Naive thymus-derived CD8-positive, alpha-beta T cell (primary cell): ENCODE measurements around the gene TMEM132C. TPM values are rescaled to one million over a fixed set of nuclear protein-coding genes. Genes with fewer than 3 reads are reported as not detected.
"Not testable (repeated sequence)": the region's sequence is repeated elsewhere in the genome, so short reads cannot be mapped to it uniquely, and the experiment has no call there.

Experiments
- ATAC-seq, 2 donors: fragments of 150-1000 bp; cut with Tn5 transposase in 1 of 2; sonication (Bioruptor Pico), chemical (Tn5 transposase) in 1 of 2; 1 replicate in 1 of 2; 2 replicates in 1 of 2; pipeline ENCODE4 v1.10.0; 2021; ENCODE audit warnings: mild to moderate bottlenecking in 2 of 2, moderate library complexity in 2 of 2
- POLR2A ChIA-PET: fragments of 350-600 bp; sonication (Branson Sonifier 250); formaldehyde crosslinking; loops from one replicate; lab custom pipeline; 2021; ENCODE audit warnings: antibody characterized with exemption; lab: Charles Lee
- DNase-seq, 10 donors: peaks; one replicate each; pipeline versions ENCODE4 v3.0.0 to v3.0.0-alpha.2; 2020 to 2022
- H3K27ac Mint-ChIP-seq, 10 donors: one replicate each; pipeline ENCODE4 v1.8.0; 2020 to 2022; ENCODE audit warnings: mild to moderate bottlenecking in 10 of 10, mixed read lengths in 10 of 10, moderate library complexity in 4 of 10, inconsistent platforms in 1 of 10
- H3K27me3 Mint-ChIP-seq, 5 donors: one replicate each; pipeline ENCODE4 v1.8.0; 2021 to 2022; ENCODE audit warnings: mixed read lengths in 5 of 5
- H3K36me3 Mint-ChIP-seq, 3 donors: one replicate each; pipeline ENCODE4 v1.8.0; 2020 to 2022; ENCODE audit warnings: mixed read lengths in 3 of 3, mild to moderate bottlenecking in 2 of 3, inconsistent platforms in 1 of 3
- H3K4me1 Mint-ChIP-seq, 4 donors: one replicate each; pipeline ENCODE4 v1.8.0; 2021 to 2022; ENCODE audit warnings: mixed read lengths in 4 of 4
- H3K4me3 Mint-ChIP-seq, 10 donors: one replicate each; pipeline ENCODE4 v1.8.0; 2020 to 2022; ENCODE audit warnings: mild to moderate bottlenecking in 10 of 10, mixed read lengths in 10 of 10, moderate library complexity in 6 of 10, inconsistent platforms in 1 of 10
- H3K9me3 Mint-ChIP-seq, 9 donors: one replicate each; pipeline ENCODE4 v1.8.0; 2020 to 2022; ENCODE audit warnings: mixed read lengths in 9 of 9, mild to moderate bottlenecking in 3 of 9, inconsistent platforms in 1 of 9, moderate library complexity in 1 of 9
- polyA plus RNA-seq, 3 donors: library from polyadenylated mRNA; unstranded; fragments of 300-500 nt; fragmentation: Illumina TruSeq; gene quantifications; one replicate each; pipeline ENCODE4 v1.2.3, GENCODE V29; 2021
- total RNA-seq, 8 experiments: library from RNA in 2 of 8; stranded (reverse) in 2 of 8; gene quantifications; one replicate each; pipeline ENCODE4 v1.2.3 and lab custom pipeline; 2021 to 2026

The TMEM132C gene
- total RNA-seq = not detected
- polyA plus RNA-seq = under 1 TPM in 1 of 3 donors, not detected in 2; 0.11 TPM
- 0 to 0.08 (median 0) reads per million in 6 experiments for total RNA-seq (lab: John Stamatoyannopoulos, UW)

DNA sequence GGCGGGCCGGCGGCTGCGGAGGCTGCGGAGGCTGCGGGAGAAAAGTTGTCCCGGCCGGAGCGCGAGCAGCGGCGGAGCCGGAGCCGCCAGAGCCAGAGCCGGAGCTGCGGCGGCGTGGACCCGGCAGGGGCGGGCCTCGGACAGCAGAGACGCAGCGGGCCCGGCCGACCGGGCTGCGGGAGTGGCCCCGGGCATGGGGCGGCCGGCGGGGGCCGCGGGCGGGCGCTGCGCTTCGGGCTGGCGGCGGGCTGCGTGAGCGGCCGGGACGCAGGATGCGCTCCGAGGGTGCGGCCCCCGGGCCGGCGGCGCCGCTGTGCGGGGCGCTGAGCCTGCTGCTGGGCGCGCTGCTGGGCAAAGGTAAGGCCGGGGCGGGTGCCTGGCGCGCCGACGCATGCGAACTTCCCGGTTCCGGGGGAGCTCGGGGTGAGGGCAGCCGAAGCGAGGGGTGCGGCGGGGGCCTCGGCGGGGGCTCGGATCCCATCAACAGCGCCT lies at the start of gene TMEM132C:
TSS of gene TMEM132C (plus strand) at position 40 of the 492 bp plus-strand sequence. CDS start at position 273, 233 bp downstream.
- Mint-ChIP-seq H3K9me3 (peaks cover 0 to 29% (median 4%) of the 10 kb centered on the region in 9 donors), H3K27ac (no peak within 1 kb of the TSS), H3K27me3 (peaks cover 29 to 81% (median 49%) of the 10 kb centered on the region in 5 donors), H3K4me1 (peaks cover 0 to 6% (median 0%) of the 10 kb centered on the region in 4 donors), H3K4me3 (peak within 1 kb of the TSS in 4 of 10 donors; percentile 22 to 31 (median 27)), H3K36me3 (peaks cover 0 to 5% (median 0%) of the 10 kb centered on the region in 3 donors)
- POLR2A ChIA-PET = no interaction called here
- no peak for DNase-seq
- ATAC-seq = no peak

DNA sequence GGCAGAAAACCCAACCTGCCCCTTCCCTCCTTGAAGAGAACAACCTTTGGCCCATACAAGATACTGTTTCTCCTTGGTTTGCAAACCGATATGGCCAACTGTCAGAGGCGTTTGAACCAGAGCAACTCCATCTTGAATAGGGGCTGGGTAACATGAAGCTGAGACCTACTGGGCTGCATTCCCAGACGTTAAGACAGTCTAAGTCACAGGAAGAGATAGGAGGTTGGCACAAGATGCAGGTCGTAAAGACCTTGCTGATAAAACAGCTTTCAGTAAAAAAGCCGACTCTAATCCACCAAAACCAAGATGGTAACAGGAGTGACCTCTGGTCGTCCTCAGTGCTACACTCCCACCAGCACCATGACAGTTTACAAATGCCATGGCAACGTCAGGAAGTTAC lies 42.7 kb upstream of the TMEM132C start:
- H3K27ac Mint-ChIP-seq = no peak overlapping the region
- ATAC-seq (no peak), DNase-seq (no peak)
- POLR2A ChIA-PET = no interaction called here
- peaks cover 0 to 14% (median 2%) of the 10 kb centered on the region in 5 donors for H3K27me3 Mint-ChIP-seq
- no peak overlapping the region for H3K4me3 Mint-ChIP-seq
- no peaks in the 10 kb centered on the region for H3K36me3 Mint-ChIP-seq
- H3K9me3 Mint-ChIP-seq = peaks cover 0 to 12% (median 5%) of the 10 kb centered on the region in 9 donors
- H3K4me1 Mint-ChIP-seq = no peaks in the 10 kb centered on the region

DNA sequence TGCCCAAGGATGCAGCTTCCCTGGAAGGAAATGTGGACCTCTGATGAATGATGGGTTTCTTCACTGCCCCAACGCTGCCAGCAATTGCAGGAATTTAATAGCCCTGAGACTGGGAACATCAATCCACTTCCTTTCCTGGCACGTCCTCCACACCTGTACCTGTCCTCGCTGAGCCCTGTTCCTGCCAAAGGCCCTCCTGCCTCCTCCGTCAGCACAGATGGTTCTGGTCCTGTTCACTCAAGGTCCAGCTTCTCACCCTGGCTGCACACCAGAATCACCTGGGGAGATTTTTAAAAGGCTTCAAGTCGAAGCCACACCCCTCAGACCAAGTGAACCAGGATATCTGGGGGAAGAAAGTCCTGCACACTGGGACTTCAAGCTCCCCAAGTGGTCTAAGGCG lies 38.4 kb upstream of the TMEM132C start:
- Mint-ChIP-seq H3K9me3 (peaks cover 3 to 34% (median 7%) of the 10 kb centered on the region in 9 donors), H3K36me3 (peaks cover 0 to 4% (median 0%) of the 10 kb centered on the region in 3 donors)

DNA sequence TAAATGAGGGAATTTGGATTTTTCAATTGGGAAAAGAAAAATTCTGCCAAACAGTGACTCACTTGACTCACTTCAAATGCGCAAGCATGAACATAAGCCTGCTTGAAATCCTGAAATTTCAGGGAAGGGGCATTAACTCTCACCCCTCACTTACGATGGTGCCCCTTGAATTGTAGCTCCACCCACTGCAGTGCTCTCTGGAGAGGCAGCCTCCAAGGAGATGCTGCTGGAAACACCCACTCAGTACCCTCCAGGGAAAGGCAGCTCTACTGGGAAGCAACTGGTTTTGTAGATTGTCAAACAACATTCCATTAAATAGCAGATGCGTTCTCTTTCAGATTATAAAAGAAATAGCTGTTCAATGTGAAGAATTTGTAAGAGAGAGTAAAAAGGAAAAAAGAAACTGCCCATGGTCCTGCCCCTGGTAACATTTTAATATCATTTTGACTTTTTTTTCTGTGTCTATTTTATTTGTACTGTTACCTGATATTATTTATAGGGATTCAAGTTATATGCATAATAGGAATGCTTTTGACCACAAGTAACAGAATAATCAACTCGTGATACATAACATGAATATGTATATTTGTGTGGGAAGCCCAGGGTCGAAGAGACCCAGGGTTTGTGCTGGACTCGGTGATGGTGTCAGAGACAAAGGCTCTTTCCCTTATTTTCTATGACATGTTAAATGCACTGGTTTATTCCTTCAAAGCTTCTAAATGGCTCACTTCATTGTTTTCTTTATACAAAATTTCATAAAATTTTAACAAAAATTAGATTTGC lies 31.1 kb upstream of the TMEM132C start:
- no peak overlapping the region for H3K4me3 Mint-ChIP-seq
- peaks cover 0 to 4% (median 0%) of the 10 kb centered on the region in 5 donors for H3K27me3 Mint-ChIP-seq
- peaks cover 0 to 4% (median 0%) of the 10 kb centered on the region in 3 donors for H3K36me3 Mint-ChIP-seq
- POLR2A ChIA-PET = no interaction called here
- ATAC-seq (no peak), DNase-seq (no peak)
- H3K27ac Mint-ChIP-seq = no peak overlapping the region
- peaks cover 0 to 2% (median 0%) of the 10 kb centered on the region in 4 donors for H3K4me1 Mint-ChIP-seq
- H3K9me3 Mint-ChIP-seq = peaks cover 0 to 52% (median 8%) of the 10 kb centered on the region in 9 donors

More for the DNA sequence above, 38.4 kb upstream of the TMEM132C start:
- Mint-ChIP-seq H3K27ac (no peak overlapping the region), H3K4me3 (no peak overlapping the region), H3K27me3 (peaks cover 0 to 14% (median 2%) of the 10 kb centered on the region in 5 donors), H3K4me1 (no peaks in the 10 kb centered on the region)
- ATAC-seq (no peak), DNase-seq (no peak)
- POLR2A ChIA-PET = no interaction called here

DNA sequence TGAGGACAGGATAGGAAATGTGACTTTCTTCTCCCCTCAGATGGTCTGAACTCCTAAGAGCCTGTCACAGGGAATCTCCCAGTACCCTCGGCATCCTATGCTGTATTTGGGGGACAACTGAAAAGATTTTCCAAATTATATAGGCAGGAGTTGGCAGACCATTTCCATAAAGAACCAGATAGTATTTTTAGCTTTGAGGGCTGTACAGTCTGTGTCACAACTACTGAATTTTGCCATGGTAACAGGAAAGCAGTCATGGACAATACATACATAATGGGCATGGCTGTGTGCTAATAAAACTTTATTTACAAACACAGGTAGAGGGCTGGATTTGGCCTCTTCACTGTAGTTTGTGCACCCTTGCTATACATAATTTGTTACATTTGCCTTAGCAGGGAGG lies 30.4 kb upstream of the TMEM132C start:
- H3K9me3 Mint-ChIP-seq = peaks cover 0 to 51% (median 8%) of the 10 kb centered on the region in 9 donors
- no peak overlapping the region for H3K4me3 Mint-ChIP-seq
- POLR2A ChIA-PET = no interaction called here
- DNase-seq (no peak), ATAC-seq (no peak)
- H3K27me3 Mint-ChIP-seq = peaks cover 0 to 4% (median 0%) of the 10 kb centered on the region in 5 donors
- H3K27ac Mint-ChIP-seq = no peak overlapping the region
- H3K36me3 Mint-ChIP-seq = peaks cover 0 to 4% (median 0%) of the 10 kb centered on the region in 3 donors
- H3K4me1 Mint-ChIP-seq = peaks cover 0 to 2% (median 0%) of the 10 kb centered on the region in 4 donors

DNA sequence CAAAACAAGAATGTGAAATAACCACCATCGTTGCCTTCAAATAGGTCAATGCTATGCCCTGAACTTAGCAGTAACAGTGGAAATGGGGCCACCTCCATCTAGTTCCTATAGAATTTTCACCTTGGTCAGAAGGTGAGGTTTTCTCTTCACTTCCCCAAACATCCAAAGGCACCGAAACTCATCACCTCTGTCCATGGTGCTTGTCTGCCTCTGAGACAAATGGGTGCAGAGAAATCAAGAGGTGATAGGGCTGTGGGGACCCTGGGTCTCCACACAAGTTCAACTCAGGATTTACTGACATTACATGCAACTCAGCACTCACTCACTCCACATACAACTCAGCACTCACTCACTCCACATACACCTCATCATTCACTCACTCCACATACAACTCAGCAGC lies 26.2 kb upstream of the TMEM132C start:
- peaks cover 0 to 4% (median 0%) of the 10 kb centered on the region in 5 donors for H3K27me3 Mint-ChIP-seq
- ATAC-seq (no peak), DNase-seq (no peak)
- POLR2A ChIA-PET = no interaction called here
- H3K4me3 Mint-ChIP-seq = no peak overlapping the region
- peaks cover 0 to 40% (median 4%) of the 10 kb centered on the region in 9 donors for H3K9me3 Mint-ChIP-seq
- H3K4me1 Mint-ChIP-seq = peaks cover 0 to 2% (median 0%) of the 10 kb centered on the region in 4 donors
- H3K27ac Mint-ChIP-seq = no peak overlapping the region
- H3K36me3 Mint-ChIP-seq = no peaks in the 10 kb centered on the region

DNA sequence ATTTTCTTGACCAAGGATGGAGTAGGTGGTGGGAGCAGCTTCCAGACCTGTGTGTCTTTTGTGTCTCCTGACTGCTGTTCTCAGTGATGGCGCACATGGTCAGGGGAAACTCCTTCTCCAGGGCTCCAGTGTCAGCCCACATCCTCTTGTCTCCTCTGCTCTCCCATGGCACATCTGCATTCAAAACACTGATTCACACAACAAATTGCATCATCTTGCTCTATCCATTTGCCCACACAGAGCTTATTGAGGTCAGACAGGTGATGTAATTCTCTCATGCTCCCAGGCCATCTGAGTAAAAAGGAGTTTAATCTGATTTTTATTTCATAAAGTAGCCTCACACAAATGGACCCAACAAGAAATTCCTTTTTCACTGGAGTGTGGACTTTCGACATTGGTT lies 21.8 kb upstream of the TMEM132C start:
- Mint-ChIP-seq H3K9me3 (peaks cover 0 to 23% (median 6%) of the 10 kb centered on the region in 9 donors), H3K4me3 (no peak overlapping the region), H3K27me3 (no peaks in the 10 kb centered on the region), H3K4me1 (no peaks in the 10 kb centered on the region), H3K36me3 (no peaks in the 10 kb centered on the region), H3K27ac (no peak overlapping the region)
- DNase-seq = no peak
- POLR2A ChIA-PET = no interaction called here
- no peak for ATAC-seq

DNA sequence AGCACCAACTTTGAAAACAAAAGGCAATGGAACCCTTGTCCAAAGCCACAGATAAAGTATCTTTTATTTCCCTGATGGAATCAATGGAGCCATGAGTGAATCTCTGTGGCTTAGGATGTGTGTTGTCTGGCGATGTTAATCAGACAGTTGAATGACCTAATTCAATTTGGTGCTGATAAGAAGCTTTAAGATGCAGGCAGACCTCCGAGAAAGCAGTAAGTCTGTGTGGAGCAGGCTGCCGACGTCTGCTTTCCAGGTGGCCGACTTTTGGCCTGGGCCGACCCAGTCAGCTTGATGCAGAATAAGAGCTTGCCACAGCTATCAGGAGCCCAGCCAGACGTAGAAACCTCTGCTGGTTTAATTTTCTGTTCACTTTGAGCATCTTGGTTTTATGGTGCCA lies 21.1 kb upstream of the TMEM132C start:
- DNase-seq (no peak), ATAC-seq (no peak)
- Mint-ChIP-seq H3K36me3 (no peaks in the 10 kb centered on the region), H3K27ac (no peak overlapping the region), H3K9me3 (peaks cover 0 to 23% (median 6%) of the 10 kb centered on the region in 9 donors), H3K27me3 (no peaks in the 10 kb centered on the region), H3K4me3 (no peak overlapping the region), H3K4me1 (no peaks in the 10 kb centered on the region)
- POLR2A ChIA-PET = no interaction called here

DNA sequence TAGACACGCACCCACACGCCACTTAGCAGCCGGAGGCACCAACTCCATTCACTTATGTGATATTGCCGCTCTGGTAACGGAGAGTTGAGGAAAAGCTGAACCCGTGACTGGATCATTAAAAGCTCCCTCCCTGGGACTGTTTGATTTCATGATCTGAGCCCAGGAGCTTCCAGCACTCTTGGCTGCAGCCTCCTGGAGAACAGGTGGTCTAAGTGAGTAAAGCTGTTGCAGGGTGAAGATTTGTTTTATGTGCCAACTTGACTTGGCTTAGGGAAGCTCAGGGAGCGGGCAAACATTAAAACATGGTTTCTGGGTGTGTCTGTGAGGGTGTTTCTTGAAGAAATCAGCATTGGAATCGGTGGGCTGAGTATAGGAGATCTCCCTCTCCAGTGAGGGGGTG lies 16.9 kb upstream of the TMEM132C start:
- DNase-seq = no peak
- H3K9me3 Mint-ChIP-seq = peaks cover 0 to 12% (median 4%) of the 10 kb centered on the region in 9 donors
- no peak overlapping the region for H3K27ac Mint-ChIP-seq
- no peaks in the 10 kb centered on the region for H3K4me1 Mint-ChIP-seq
- no peaks in the 10 kb centered on the region for H3K36me3 Mint-ChIP-seq
- POLR2A ChIA-PET = no interaction called here
- H3K4me3 Mint-ChIP-seq = no peak overlapping the region
- no peaks in the 10 kb centered on the region for H3K27me3 Mint-ChIP-seq
- no peak for ATAC-seq

DNA sequence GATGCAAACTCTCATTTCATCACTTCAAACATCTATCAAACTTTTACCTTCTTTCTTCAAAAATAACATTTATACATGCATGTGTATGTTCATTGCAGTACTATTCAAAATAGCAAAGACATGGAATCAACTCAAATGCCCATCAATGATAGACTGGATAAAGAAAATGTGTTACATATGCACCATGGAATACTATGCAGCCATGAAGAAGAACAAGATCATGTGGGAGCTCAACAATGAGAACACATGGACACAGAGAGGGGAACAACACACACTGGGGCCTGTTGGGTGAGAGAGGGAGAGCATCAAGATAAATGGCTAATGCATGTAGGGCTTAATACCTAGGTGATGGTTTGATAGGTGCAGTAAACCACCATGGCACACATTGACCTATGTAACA lies 13.1 kb upstream of the TMEM132C start:
- ATAC-seq, POLR2A ChIA-PET, H3K27me3 Mint-ChIP-seq, DNase-seq, H3K4me1 Mint-ChIP-seq, H3K4me3 Mint-ChIP-seq, H3K36me3 Mint-ChIP-seq, H3K27ac Mint-ChIP-seq, H3K9me3 Mint-ChIP-seq: not testable (repeated sequence)

DNA sequence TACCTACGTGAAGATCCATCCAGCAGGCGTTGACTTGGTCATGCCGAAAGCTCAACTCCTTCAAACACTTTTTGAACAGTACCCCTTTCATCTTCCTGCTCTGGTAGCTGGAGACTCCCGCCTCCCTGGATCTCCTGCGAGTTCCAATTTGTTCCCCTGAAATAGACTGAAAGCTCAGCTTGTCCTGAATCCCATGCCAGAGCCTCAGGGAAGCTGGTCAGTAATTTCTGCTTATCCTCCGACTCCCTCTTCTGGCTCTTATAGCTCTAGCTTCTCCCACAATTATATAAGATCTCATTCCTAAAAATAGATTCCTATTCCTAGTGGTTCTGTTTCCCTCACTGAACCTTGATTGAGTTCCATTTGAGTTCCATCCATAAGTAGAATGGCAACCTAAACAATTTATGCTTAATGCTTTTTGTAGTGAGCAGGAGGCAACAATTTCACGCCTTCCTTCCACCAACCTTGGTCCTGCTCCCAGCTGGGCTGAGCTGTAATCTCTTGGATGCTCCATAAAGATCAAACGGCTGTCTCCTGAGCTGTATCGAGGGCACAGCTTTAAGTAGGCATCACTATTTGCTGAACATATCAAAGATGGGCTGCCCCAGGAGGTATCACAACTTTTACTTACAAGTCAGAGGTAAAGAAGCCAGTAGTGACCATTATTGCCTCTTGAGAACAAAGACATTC lies 8.0 kb upstream of the TMEM132C start:
- ATAC-seq = no peak
- H3K27ac Mint-ChIP-seq = no peak overlapping the region
- H3K36me3 Mint-ChIP-seq = no peaks in the 10 kb centered on the region
- H3K4me1 Mint-ChIP-seq = no peaks in the 10 kb centered on the region
- POLR2A ChIA-PET = no interaction called here
- no peak for DNase-seq
- H3K9me3 Mint-ChIP-seq = peaks cover 0 to 8% (median 2%) of the 10 kb centered on the region in 9 donors
- no peak overlapping the region for H3K4me3 Mint-ChIP-seq
- peaks cover 9 to 28% (median 14%) of the 10 kb centered on the region in 5 donors for H3K27me3 Mint-ChIP-seq

DNA sequence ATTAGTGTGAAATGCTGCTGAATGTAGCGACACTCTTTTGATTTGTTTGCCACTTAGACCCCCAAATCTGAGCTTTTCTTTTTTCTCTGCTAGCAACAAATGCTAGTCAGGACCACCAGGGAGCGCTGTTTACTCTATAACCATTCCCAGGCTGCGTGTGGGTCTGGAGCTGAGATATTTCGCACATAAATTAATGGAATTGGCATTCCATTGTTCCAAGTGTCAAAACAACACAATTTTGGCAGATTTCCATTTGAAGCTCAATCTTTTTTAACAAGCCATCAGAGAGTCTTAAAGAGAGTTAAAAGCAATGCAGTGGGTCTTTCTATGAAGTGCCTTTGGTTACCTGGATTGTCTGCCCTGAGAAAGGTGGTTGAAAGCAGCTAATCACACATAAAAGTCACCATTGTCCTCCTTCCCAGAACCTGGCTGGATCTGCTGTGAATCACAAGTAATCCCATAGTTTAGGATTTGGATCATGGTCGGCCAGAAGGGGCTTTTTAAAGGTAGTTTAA lies 7.4 kb upstream of the TMEM132C start:
- DNase-seq (no peak), ATAC-seq (no peak)
- Mint-ChIP-seq H3K27ac (no peak overlapping the region), H3K36me3 (no peaks in the 10 kb centered on the region), H3K9me3 (peaks cover 0 to 14% (median 3%) of the 10 kb centered on the region in 9 donors), H3K4me1 (no peaks in the 10 kb centered on the region), H3K4me3 (no peak overlapping the region), H3K27me3 (peaks cover 14 to 34% (median 20%) of the 10 kb centered on the region in 5 donors)
- POLR2A ChIA-PET = no interaction called here
